H1 (cell line): ENCODE data around the gene SYCE3. TPM values are rescaled to one million over a fixed set of nuclear protein-coding genes. Genes with fewer than 3 reads are reported as not detected.

Experiments used
- CTCF ChIA-PET: fragments of 300-600 bp; sonication (Branson Sonifier 250); formaldehyde crosslinking; loops from one replicate; lab custom pipeline; 2021; ENCODE audit not compliant: partially characterized antibody; lab: Charles Lee
- POLR2A ChIA-PET: fragments of 300-600 bp; sonication (Branson Sonifier 250); formaldehyde crosslinking; loops from one replicate; lab custom pipeline; 2021; ENCODE audit warnings: inconsistent platforms; ENCODE audit not compliant: partially characterized antibody; lab: Charles Lee
- DNase-seq, 2 experiments: peaks; one replicate each; pipeline versions ENCODE4 v3.0.0 to v3.0.0-alpha.2; 2010 to 2022; ENCODE audit warnings: low spot score in 2 of 2, low read depth in 1 of 2, mixed read lengths in 1 of 2
- FAIRE-seq: peaks from 2 replicates; lab custom pipeline; 2011; peaks lifted over from hg19 to GRCh38; lab: Jason Lieb, UNC
- H2AFZ ChIP-seq: 2 replicates; pipeline ENCODE4 v1.8.1; 2012; ENCODE audit warnings: low read length, inconsistent platforms
- H2AK5ac ChIP-seq: 2 replicates; pipeline ENCODE4 v1.6.1; 2013; ENCODE audit warnings: low read depth, low read length
- H2BK120ac ChIP-seq: replicated peaks from 2 replicates; pipeline ENCODE3; 2013; ENCODE audit warnings: low read depth, low read length, inconsistent platforms
- H2BK12ac ChIP-seq: 2 replicates; pipeline ENCODE4 v1.6.1; 2013; ENCODE audit warnings: low read depth, low read length
- H2BK15ac ChIP-seq: 2 replicates; pipeline ENCODE4 v1.6.1; 2013; ENCODE audit warnings: low read length
- H2BK20ac ChIP-seq: 2 replicates; pipeline ENCODE4 v1.6.1; 2013; ENCODE audit warnings: low read length
- H2BK5ac ChIP-seq: 2 replicates; pipeline ENCODE4 v1.6.1; 2013; ENCODE audit warnings: low read depth, low read length
- H3K14ac ChIP-seq: 2 replicates; pipeline ENCODE4 v1.6.1; 2013; ENCODE audit warnings: inconsistent platforms; ENCODE audit not compliant: insufficient read length
- H3K18ac ChIP-seq: 2 replicates; pipeline ENCODE4 v1.6.1; 2013; ENCODE audit warnings: low read length; ENCODE audit errors: extremely low read depth
- H3K23ac ChIP-seq: 2 replicates; pipeline ENCODE4 v1.6.1; 2013; ENCODE audit warnings: inconsistent platforms; ENCODE audit not compliant: insufficient read length
- H3K23me2 ChIP-seq: 2 replicates; pipeline ENCODE4 v1.6.1; 2013; ENCODE audit warnings: low read depth, low read length
- H3K27ac ChIP-seq: 2 replicates; pipeline ENCODE4 v1.6.1; 2011; ENCODE audit warnings: low read depth, low read length, inconsistent platforms
- H3K27me3 ChIP-seq, 4 experiments: replicated peaks in 1 of 4; 1 replicate in 1 of 4; 2 replicates in 3 of 4; pipeline versions ENCODE4 v1.6.1 to v1.8.1; 2011 to 2013; ENCODE audit warnings: low read length in 3 of 4, mild to moderate bottlenecking in 3 of 4, inconsistent platforms in 2 of 4, mixed read lengths in 2 of 4, moderate library complexity in 1 of 4; ENCODE audit not compliant: control insufficient read depth in 3 of 4, insufficient read depth in 3 of 4; ENCODE audit errors: extremely low read depth in 1 of 4
- H3K36me3 ChIP-seq, 4 experiments: 2 replicates each; pipeline versions ENCODE4 v1.6.1 to v1.8.1; 2011 to 2013; ENCODE audit warnings: mild to moderate bottlenecking in 4 of 4, low read length in 3 of 4, moderate library complexity in 2 of 4, control low read depth in 1 of 4, inconsistent platforms in 1 of 4; ENCODE audit not compliant: insufficient read depth in 4 of 4, control insufficient read depth in 2 of 4
- H3K4ac ChIP-seq: replicated peaks from 2 replicates; pipeline ENCODE3; 2013; ENCODE audit warnings: low read length, low read depth, mixed read lengths, inconsistent platforms; ENCODE audit not compliant: insufficient read length
- H3K4me1 ChIP-seq, 4 experiments: replicated peaks in 1 of 4; 1 replicate in 1 of 4; 2 replicates in 3 of 4; pipeline versions ENCODE4 v1.6.1 to v1.8.1; 2011 to 2013; ENCODE audit warnings: low read length in 3 of 4, inconsistent platforms in 2 of 4, mixed read lengths in 1 of 4; ENCODE audit not compliant: insufficient read depth in 4 of 4, control insufficient read depth in 3 of 4
- H3K4me2 ChIP-seq, 2 experiments: 2 replicates each; pipeline versions ENCODE4 v1.6.1 to v1.8.1; 2011 to 2013; ENCODE audit warnings: low read depth in 2 of 2, low read length in 2 of 2, control low read depth in 1 of 2, inconsistent platforms in 1 of 2, mild to moderate bottlenecking in 1 of 2; ENCODE audit not compliant: insufficient read depth in 1 of 2
- H3K4me3 ChIP-seq, 4 experiments: fragments of 200-600, 300-600 bp in 1 of 4; sonication (generic), shearing (Covaris generic), sonication (Bioruptor Twin) in 1 of 4; 2 replicates each; pipeline versions ENCODE4 v1.5.1 to v1.8.1; 2011 to 2016; ENCODE audit warnings: low read length in 4 of 4, low read depth in 3 of 4, control low read depth in 2 of 4, inconsistent platforms in 2 of 4, mild to moderate bottlenecking in 2 of 4, mixed read lengths in 1 of 4, moderate library complexity in 1 of 4; ENCODE audit not compliant: insufficient read depth in 2 of 4; ENCODE audit errors: extremely low read depth in 1 of 4
- H3K56ac ChIP-seq: replicated peaks from 2 replicates; pipeline ENCODE3; 2013; ENCODE audit warnings: low read depth, mild to moderate bottlenecking, mixed read lengths, low read length, inconsistent platforms; ENCODE audit not compliant: insufficient read length
- H3K79me1 ChIP-seq: 2 replicates; pipeline ENCODE4 v1.6.1; 2013; ENCODE audit warnings: low read depth, low read length, control low read depth
- H3K79me2 ChIP-seq, 2 experiments: 2 replicates each; pipeline versions ENCODE4 v1.6.1 to v1.8.1; 2012 to 2013; ENCODE audit warnings: low read length in 2 of 2, mild to moderate bottlenecking in 2 of 2, inconsistent platforms in 1 of 2; ENCODE audit not compliant: insufficient read depth in 2 of 2, control insufficient read depth in 1 of 2
- H3K9ac ChIP-seq, 4 experiments: replicated peaks in 1 of 4; 1 replicate in 1 of 4; 2 replicates in 3 of 4; pipeline versions ENCODE4 v1.6.1 to v1.8.1; 2011 to 2013; ENCODE audit warnings: low read depth in 3 of 4, low read length in 3 of 4, control low read depth in 2 of 4, mild to moderate bottlenecking in 2 of 4, moderate library complexity in 2 of 4, inconsistent platforms in 1 of 4; ENCODE audit errors: extremely low read depth in 1 of 4
- H3K9me3 ChIP-seq, 2 experiments: 2 replicates each; pipeline versions ENCODE4 v1.6.1 to v1.8.1; 2012 to 2013; ENCODE audit warnings: mild to moderate bottlenecking in 2 of 2, moderate library complexity in 2 of 2, control low read depth in 1 of 2, inconsistent platforms in 1 of 2, low read depth in 1 of 2, low read length in 1 of 2, mixed read lengths in 1 of 2; ENCODE audit not compliant: insufficient read depth in 2 of 2
- H4K20me1 ChIP-seq, 2 experiments: replicated peaks in 1 of 2; 2 replicates each; pipeline versions ENCODE3 to v1.8.1; 2011 to 2013; ENCODE audit warnings: inconsistent platforms in 2 of 2, low read length in 2 of 2, mild to moderate bottlenecking in 1 of 2; ENCODE audit not compliant: insufficient read depth in 2 of 2, control insufficient read depth in 1 of 2
- H4K5ac ChIP-seq: 2 replicates; pipeline ENCODE4 v1.6.1; 2013; ENCODE audit warnings: low read length, low read depth, mixed read lengths, inconsistent platforms; ENCODE audit not compliant: insufficient read length
- H4K8ac ChIP-seq: 2 replicates; pipeline ENCODE4 v1.8.0; 2013; ENCODE audit warnings: mild to moderate bottlenecking, moderate library complexity, low read length, inconsistent platforms; ENCODE audit not compliant: insufficient read depth; ENCODE audit errors: extremely low read depth
- H4K91ac ChIP-seq: replicated peaks from 2 replicates; pipeline ENCODE3; 2013; ENCODE audit warnings: low read length, mixed read lengths, inconsistent platforms; ENCODE audit not compliant: insufficient read length
- JUND ChIP-seq: IDR thresholded peaks from 2 replicates; pipeline ENCODE4 v1.6.1; 2011; ENCODE audit warnings: mild to moderate bottlenecking, improper control_type of control experiment, low read length
- RBBP5 ChIP-seq: IDR thresholded peaks from 2 replicates; pipeline ENCODE4 v1.7.1; 2012; ENCODE audit warnings: low read depth, mild to moderate bottlenecking, inconsistent platforms, low read length, moderate library complexity, borderline replicate concordance
- RXRA ChIP-seq: IDR thresholded peaks from 2 replicates; pipeline ENCODE4 v1.6.1; 2011; ENCODE audit warnings: low read depth, mild to moderate bottlenecking, low read length, moderate library complexity; ENCODE audit not compliant: insufficient read depth
- WGBS, 2 experiments: shearing (Covaris generic) in 1 of 2; methylation state at CpG; one replicate each; pipeline versions ENCODE4 v1.1.6 to v1.1.7; 2013 to 2015; ENCODE audit warnings: low lambda C conversion rate in 2 of 2, mixed read lengths in 2 of 2, inconsistent platforms in 1 of 2, low coverage in 1 of 2, missing lambda C conversion rate in 1 of 2; ENCODE audit not compliant: insufficient replicate concordance in 2 of 2, insufficient coverage in 1 of 2, insufficient read length in 1 of 2; ENCODE audit errors: extremely low coverage in 1 of 2, missing lambda C conversion rate in 1 of 2; 5-methylcytosine and 5-hydroxymethylcytosine counted together
- polyA plus RNA-seq, 7 experiments: library from polyadenylated mRNA; depleted of rRNA in 3 of 7; stranded (reverse) in 5 of 7; unstranded in 2 of 7; fragments of >200 nt in 5 of 7; fragments of 200-250 nt in 2 of 7; gene quantifications; 1 replicate in 5 of 7; 2 replicates in 1 of 7; 4 replicates in 1 of 7; pipeline versions ENCODE4 v1.2.1 to v1.2.3, GENCODE V29; 2011 to 2013; ENCODE audit warnings: missing spikeins in 2 of 7, mixed read lengths in 2 of 7
- total RNA-seq: library from RNA; stranded (reverse); fragmentation: NEBNext Ultra II Directional; extraction: Animal tissue kit (Norgen Biotek cat#: 25700); gene quantifications from 2 replicates; pipeline ENCODE4 v1.2.1, GENCODE V29; 2021

Gene SYCE3
- total and polyA plus RNA-seq, 2 of the 8 experiments (the other 6 are each of a cell fraction or from before 2014, with no cell fraction given): 1.9 TPM; not detected in 1

DNA sequence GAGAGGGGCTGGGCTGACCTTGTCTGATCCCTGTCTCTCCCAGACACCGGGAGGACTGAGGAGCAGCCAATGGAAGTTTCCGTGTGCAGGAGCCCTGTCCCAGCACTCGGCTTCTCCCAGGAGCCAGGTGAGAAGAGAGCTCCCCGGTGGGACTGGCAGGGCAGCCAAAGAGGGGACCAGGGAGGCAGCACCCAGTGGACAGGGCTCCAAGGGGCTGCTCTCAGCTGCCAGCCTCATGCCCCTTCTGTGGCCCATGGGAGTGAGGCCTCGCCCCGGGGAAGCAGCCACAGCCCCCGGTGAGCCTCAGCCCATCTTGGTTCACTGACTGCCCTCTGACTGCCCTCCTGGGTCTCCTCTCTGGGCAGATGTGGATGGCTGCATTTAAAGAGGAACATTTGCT, 44.1 kb downstream of the SYCE3 start:
- Histone ChIP-seq H4K5ac (no peak overlapping the region), H2BK120ac (no peak overlapping the region), H3K56ac (no peak overlapping the region), H3K23ac (no peak overlapping the region), H2AK5ac (no peak overlapping the region), H4K20me1 (peaks cover 6 to 16% of the 10 kb centered on the region in 2 experiments), H3K27ac (no peak overlapping the region), H3K4me3 (no peak overlapping the region), H3K14ac (no peak overlapping the region), H2BK12ac (no peak overlapping the region), H3K9ac (no peak overlapping the region), H3K9me3 (no peaks in the 10 kb centered on the region), H3K79me2 (peaks cover 10 to 17% of the 10 kb centered on the region in 2 experiments; a peak in 2 of 4 replicates), H2BK20ac (no peak overlapping the region), H3K79me1 (peaks cover 8% of the 10 kb centered on the region; the same call in 1 of the 2 replicates), H3K36me3 (peaks cover 4 to 21% (median 17%) of the 10 kb centered on the region in 4 experiments; a peak in 7 of 8 replicates), H3K4me1 (no peaks in the 10 kb centered on the region), H4K91ac (no peak overlapping the region), H2BK5ac (no peak overlapping the region), H3K4ac (no peak overlapping the region), H2AFZ (no peak overlapping the region), H3K23me2 (no peaks in the 10 kb centered on the region), H3K18ac (no peak overlapping the region), H4K8ac (no peak overlapping the region), H3K4me2 (no peak overlapping the region), H3K27me3 (no peaks in the 10 kb centered on the region), H2BK15ac (no peak overlapping the region)
- ChIA-PET CTCF (interaction anchor here (0.9 kb wide), 1 partner anchor 46 kb away, joined by 3 read pairs; no protein-coding TSS in a partner anchor), POLR2A (interaction anchor here (0.8 to 1.3 kb wide), 2 partner anchors 10 to 11 kb away, joined by 3 to 8 read pairs; partner anchors contain the start of genes LMF2 and NCAPH2)
- WGBS, 2 experiments: 96% methylated on average over 7 of the region's 7 CpGs; no CpG with 5 or more reads in 1 of the 2 experiments
- no peak for DNase-seq
- TF ChIP-seq RXRA: no peak
- TF ChIP-seq JUND: no peak
- no peak for TF ChIP-seq RBBP5
- FAIRE-seq: no peak
